ENCODE measurements around the gene SKAP2. TPM values are rescaled to one million over a fixed set of nuclear protein-coding genes. Genes with fewer than 3 reads are reported as not detected.

Gene SKAP2
- total and polyA plus RNA-seq, 2 donors (not counting 3 experiments of a cell fraction or from before 2014, with no cell fraction given): 4.0 to 27.6 TPM

DNA sequence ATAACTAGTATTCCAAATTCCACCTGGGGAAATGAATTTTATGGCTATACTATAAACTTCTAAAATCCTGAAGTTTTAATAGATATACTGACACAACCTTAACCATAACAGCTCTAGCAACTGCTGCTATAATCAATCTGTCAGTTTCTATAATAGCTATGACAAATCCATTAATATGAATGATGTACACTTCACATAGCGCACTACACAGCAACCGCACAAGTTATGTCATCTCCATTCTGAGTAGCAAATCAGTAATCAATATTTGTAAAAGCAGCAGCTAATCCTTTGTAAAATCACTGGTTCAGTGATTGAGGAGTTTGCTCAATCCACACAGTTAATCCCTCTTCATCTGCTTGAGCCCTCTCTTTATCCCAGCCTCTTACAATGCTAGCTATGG, 105.3 kb downstream of the SKAP2 start:
- Histone ChIP-seq H3K27ac (ENCODE audit: insufficient read depth, low read depth, low read length) (no peak overlapping the region), H3K79me2 (ENCODE audit: control insufficient read depth, insufficient read depth, low read length) (no peaks in the 10 kb centered on the region), H2AFZ (ENCODE audit: low read depth, low read length) (no peak overlapping the region), H3K9me3 (replicated peaks; ENCODE audit: control insufficient read depth, insufficient read depth, low read length) (no peaks in the 10 kb centered on the region), H3K4me2 (ENCODE audit: insufficient read depth, low read length) (no peak overlapping the region), H3K4me3 (replicated peaks in 1 of 3; ENCODE audit: insufficient read depth in 1 of 3, low read depth in 1 of 3, low read length in 3 of 3) (no peak overlapping the region), H3K27me3 (ENCODE audit: control insufficient read depth in 2 of 2, insufficient read depth in 2 of 2, low read length in 2 of 2) (no peaks in the 10 kb centered on the region), H3K9me1 (replicated peaks; ENCODE audit: control insufficient read depth, extremely low read depth, insufficient read depth, low read length) (no peaks in the 10 kb centered on the region), H3K9ac (replicated peaks; ENCODE audit: extremely low read depth, insufficient read depth, low read length) (no peak overlapping the region), H3K36me3 (ENCODE audit: control insufficient read depth in 2 of 2, extremely low read depth in 1 of 2, insufficient read depth in 2 of 2, low read length in 2 of 2) (no peaks in the 10 kb centered on the region), H4K20me1 (replicated peaks; ENCODE audit: control insufficient read depth, extremely low read depth, insufficient read depth, low read length) (no peaks in the 10 kb centered on the region), H3K4me1 (ENCODE audit: control insufficient read depth, extremely low read depth, insufficient read depth, low read length) (no peaks in the 10 kb centered on the region)
- no TSS peak for BruUV-seq (replicated peaks)
- no peak for FAIRE-seq
- no peak for DNase-seq (ENCODE audit: low read depth, low spot score)
- intact Hi-C loops (cut with micrococcal nuclease): no loop called here
- CTCF ChIA-PET: interaction anchor here (0.9 to 1.0 kb wide), 2 partner anchors 12 to 14 kb away, joined by 3 read pairs; no protein-coding TSS in a partner anchor
- POLR2A ChIA-PET: no interaction called here
- TF ChIP-seq JUN (IDR thresholded peaks at IDR 0.05; ENCODE audit: borderline replicate concordance, insufficient read depth, insufficient read length, low read depth) (no peak), MAX (IDR thresholded peaks at IDR 0.05; ENCODE audit: insufficient read depth, insufficient read length) (no peak), EZH2 (IDR thresholded peaks at IDR 0.05; ENCODE audit: borderline replicate concordance, low read depth, low read length, severe bottlenecking) (no peak), POLR2A (IDR thresholded peaks at IDR 0.05; ENCODE audit: low read depth, low read length) (no peak), MYC (IDR thresholded peaks at IDR 0.05; ENCODE audit: low read depth, low read length) (no peak), GATA2 (IDR thresholded peaks at IDR 0.05; ENCODE audit: insufficient read depth, insufficient read length, low read depth, low read length) (no peak), POLR2AphosphoS5 (IDR thresholded peaks at IDR 0.05; ENCODE audit: insufficient read depth, low read depth, low read length) (no peak), FOS (IDR thresholded peaks at IDR 0.05; ENCODE audit: borderline replicate concordance, insufficient read depth, low read length) (no peak), CTCF (IDR thresholded peaks at IDR 0.05; ENCODE audit: extremely low read depth in 1 of 2, insufficient read depth in 1 of 2, low read depth in 1 of 2, low read length in 2 of 2) (no peak)
- dilution Hi-C loops (cut with MboI; ENCODE audit: extremely low pct_ligation_motif_present, low sequenced_read_pairs): no loop called here
